A673 (cell line): Measurements from ENCODE around the gene TBC1D2.

Experiments
- CTCF ChIP-seq: fragments of 300-800, 200-600 bp; sonication (generic); conservative IDR thresholded peaks from 2 replicates; pipeline ENCODE4 v1.5.1; 2017; ENCODE audit warnings: low read depth, mild to moderate bottlenecking, antibody characterized with exemption, low read length, moderate library complexity, mixed read lengths
- EZH2 ChIP-seq: fragments of 200-600 bp; sonication (generic); IDR thresholded peaks from 2 replicates; pipeline ENCODE4 v1.6.1; 2017; ENCODE audit warnings: borderline replicate concordance, low read depth, mild to moderate bottlenecking, mixed read lengths, antibody characterized with exemption, low read length; ENCODE audit not compliant: poor library complexity, severe bottlenecking

GRCh38 chr9:98222885-98223691, 32.4 kb downstream of the TBC1D2 start:
- no peak for TF ChIP-seq CTCF
- no peak for TF ChIP-seq EZH2
